BE2C (cell line): ENCODE results near the gene ESPNL.

ENCODE experiments used
- DNase-seq: peaks from one replicate; pipeline ENCODE4 v3.0.0-alpha.2; 2020
- H3K27me3 ChIP-seq: fragments of 250-450 bp; sonication (Bioruptor Pico); 2 replicates; pipeline ENCODE4 v1.5.1; 2020; ENCODE audit warnings: mild to moderate bottlenecking
- H3K36me3 ChIP-seq: fragments of 250-450 bp; sonication (Bioruptor Pico); 2 replicates; pipeline ENCODE4 v1.5.1; 2020; ENCODE audit warnings: mild to moderate bottlenecking
- H3K4me1 ChIP-seq: fragments of 250-450 bp; sonication (Bioruptor Pico); 2 replicates; pipeline ENCODE4 v1.5.1; 2020
- H3K4me3 ChIP-seq: 2 replicates; pipeline ENCODE4 v1.5.1; 2011; ENCODE audit warnings: low read depth, low read length
- H3K9me3 ChIP-seq: fragments of 250-450 bp; sonication (Bioruptor Pico); 2 replicates; pipeline ENCODE4 v1.5.1; 2020
- CTCF ChIP-seq: IDR thresholded peaks from 2 replicates; pipeline ENCODE4 v1.5.1; 2012; ENCODE audit warnings: mild to moderate bottlenecking, low read depth, low read length

The ESPNL gene

DNA sequence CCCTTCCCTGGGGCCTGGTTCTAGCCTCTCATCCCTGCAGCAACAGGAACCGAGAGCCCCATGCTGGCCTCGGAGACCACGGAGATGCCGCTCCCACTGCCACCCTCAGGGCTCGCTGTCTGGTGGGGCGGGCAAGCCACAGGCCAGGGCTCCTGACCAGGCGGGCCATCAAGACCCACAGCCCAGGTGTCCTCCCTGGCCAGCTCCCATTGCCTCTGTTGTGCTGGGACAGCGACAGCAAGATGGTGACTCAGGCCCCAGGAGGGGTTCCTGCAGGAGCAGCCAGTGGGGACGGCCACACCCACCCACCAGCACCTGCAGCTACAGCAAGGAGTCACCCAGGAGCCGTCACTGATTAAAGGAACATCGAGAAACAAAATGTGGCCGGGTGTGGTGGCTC lies 45.7 kb downstream of the ESPNL start:
- no peaks in the 10 kb centered on the region for H3K27me3 ChIP-seq
- no peak overlapping the region for H3K4me3 ChIP-seq
- no peak for TF ChIP-seq CTCF
- no peaks in the 10 kb centered on the region for H3K4me1 ChIP-seq
- no peaks in the 10 kb centered on the region for H3K36me3 ChIP-seq
- DNase-seq = no peak
- H3K9me3 ChIP-seq = no peaks in the 10 kb centered on the region

- Histone ChIP-seq H3K4me1 (no peaks in the 10 kb centered on the region), H3K4me3 (no peak overlapping the region), H3K36me3 (no peaks in the 10 kb centered on the region), H3K9me3 (no peaks in the 10 kb centered on the region), H3K27me3 (no peaks in the 10 kb centered on the region)
- TF ChIP-seq CTCF = no peak
- DNase-seq = no peak
Measured at GRCh38 chr2:238146884-238147544, 46.9 kb downstream of the ESPNL start.

- no peak for DNase-seq
- Histone ChIP-seq H3K4me1 (no peaks in the 10 kb centered on the region), H3K27me3 (no peaks in the 10 kb centered on the region), H3K9me3 (no peaks in the 10 kb centered on the region), H3K4me3 (no peak overlapping the region), H3K36me3 (no peaks in the 10 kb centered on the region)
- TF ChIP-seq CTCF = no peak
Measured at GRCh38 chr2:238148981-238149380, 48.8 kb downstream of the ESPNL start.

- Histone ChIP-seq H3K27me3 (no peaks in the 10 kb centered on the region), H3K4me1 (no peaks in the 10 kb centered on the region), H3K36me3 (no peaks in the 10 kb centered on the region), H3K4me3 (no peak overlapping the region), H3K9me3 (no peaks in the 10 kb centered on the region)
- no peak for DNase-seq
- TF ChIP-seq CTCF = no peak
Measured at GRCh38 chr2:238149841-238150572, 49.9 kb downstream of the ESPNL start.

DNA sequence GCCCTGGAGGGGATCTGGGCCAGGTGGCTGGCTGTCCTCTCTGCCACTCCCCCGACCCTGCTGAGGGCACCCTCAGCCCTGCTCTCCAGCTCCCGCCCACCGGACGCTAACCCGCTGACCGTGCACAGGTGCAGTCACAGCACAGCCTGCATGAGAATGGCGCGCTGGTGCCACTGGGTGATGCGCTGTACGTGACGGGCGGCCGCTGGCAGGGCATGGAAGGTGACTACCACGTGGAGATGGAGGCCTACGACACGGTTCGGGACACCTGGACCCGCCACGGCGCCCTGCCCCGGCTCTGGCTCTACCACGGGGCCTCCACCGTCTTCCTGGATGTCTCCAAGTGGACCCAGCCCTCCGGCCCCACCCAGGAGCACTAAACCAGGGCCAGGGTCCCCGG lies 50.5 kb downstream of the ESPNL start:
- DNase-seq = no peak
- Histone ChIP-seq H3K4me1 (no peaks in the 10 kb centered on the region), H3K9me3 (no peaks in the 10 kb centered on the region), H3K36me3 (no peaks in the 10 kb centered on the region), H3K27me3 (no peaks in the 10 kb centered on the region), H3K4me3 (no peak overlapping the region)
- TF ChIP-seq CTCF = no peak

GRCh38 chr2:238151205-238151604 lies 51.1 kb downstream of the ESPNL start:
- DNase-seq = no peak
- Histone ChIP-seq H3K4me1 (no peaks in the 10 kb centered on the region), H3K9me3 (no peaks in the 10 kb centered on the region), H3K36me3 (no peaks in the 10 kb centered on the region), H3K4me3 (no peak overlapping the region), H3K27me3 (no peaks in the 10 kb centered on the region)
- TF ChIP-seq CTCF = no peak
